ENCODE measurements around the gene BGN.

Gene BGN

DNA sequence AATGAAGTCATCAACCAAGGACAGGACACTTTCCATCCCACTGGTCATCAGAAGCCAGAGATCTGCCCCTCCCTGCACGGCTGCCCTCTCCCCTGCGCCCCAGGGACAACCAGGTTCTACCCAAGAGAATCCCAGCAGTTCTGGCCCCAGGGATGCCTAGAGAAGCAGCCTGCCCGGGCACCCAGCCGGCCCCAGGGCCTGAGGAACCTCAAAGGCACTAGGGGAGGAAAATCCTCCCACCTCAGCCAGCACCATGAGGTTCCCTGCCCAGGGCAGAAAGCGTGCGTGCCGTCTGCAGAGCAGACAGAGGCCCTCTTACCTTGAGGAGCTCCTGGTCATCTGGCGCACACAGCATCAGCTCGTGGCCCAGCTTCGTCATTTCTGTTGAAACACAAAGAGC, 32.5 kb upstream of the BGN start:
- no peak for DNase-seq

DNA sequence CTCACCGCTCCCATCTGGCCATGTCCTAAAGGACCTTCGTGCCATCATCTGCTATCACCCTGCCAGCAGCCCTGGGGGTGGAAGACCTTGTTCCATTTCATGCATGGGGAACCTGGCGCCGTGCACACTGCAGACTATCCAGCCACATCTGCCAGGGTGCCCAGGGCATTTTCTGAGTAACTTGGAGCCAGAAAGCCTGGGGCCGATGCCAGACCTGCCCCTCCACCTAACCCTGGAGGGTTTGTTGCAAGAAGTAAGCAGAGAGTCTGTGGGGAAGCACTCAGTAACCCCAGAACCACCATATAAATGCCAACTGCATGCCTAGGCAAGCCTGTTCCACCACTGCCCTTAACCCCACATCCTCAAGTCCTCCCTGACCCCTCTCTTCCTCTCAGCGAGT, 31.7 kb upstream of the BGN start:
- DNase-seq: no peak

DNA sequence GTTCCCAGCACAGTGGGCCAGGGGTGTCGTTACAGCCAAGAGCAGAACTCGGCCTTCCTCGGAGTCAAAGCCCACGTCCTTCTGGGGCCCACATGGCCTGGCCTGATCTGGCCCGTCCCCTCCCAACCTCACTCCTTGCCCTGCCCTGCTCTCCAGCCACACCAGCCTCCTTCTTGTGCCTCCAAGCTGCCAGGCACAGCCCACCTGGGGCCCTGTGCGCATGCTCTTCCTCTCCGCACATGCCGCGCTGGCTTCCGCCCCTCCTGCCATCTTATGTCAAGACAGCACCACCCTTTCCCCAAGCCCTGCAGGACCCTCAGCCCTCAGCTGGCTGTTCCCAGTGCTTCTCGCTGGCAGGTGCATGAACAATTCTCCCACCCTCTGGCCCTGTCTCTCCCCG, 31.2 kb upstream of the BGN start:
- DNase-seq: no peak

DNA sequence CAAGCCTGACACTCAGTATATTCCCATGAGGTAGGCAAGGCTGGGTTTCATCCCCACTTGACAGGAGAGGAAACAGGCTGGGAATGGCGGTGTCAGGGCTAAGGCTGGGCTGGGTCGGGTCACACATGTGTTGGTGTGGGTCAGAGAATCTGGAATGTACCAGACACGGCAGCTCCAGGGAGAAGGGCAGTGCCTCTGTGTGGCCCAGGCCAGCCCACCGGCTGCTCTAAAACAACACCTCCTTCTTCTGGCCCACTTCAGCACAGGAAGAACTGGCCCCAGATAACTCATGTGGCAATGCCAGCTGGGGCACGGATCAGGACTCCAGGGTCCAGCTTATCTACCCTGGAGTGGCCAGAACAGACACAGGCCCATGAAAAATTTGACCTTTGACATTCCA, 30.7 kb upstream of the BGN start:
- no peak for DNase-seq

DNA sequence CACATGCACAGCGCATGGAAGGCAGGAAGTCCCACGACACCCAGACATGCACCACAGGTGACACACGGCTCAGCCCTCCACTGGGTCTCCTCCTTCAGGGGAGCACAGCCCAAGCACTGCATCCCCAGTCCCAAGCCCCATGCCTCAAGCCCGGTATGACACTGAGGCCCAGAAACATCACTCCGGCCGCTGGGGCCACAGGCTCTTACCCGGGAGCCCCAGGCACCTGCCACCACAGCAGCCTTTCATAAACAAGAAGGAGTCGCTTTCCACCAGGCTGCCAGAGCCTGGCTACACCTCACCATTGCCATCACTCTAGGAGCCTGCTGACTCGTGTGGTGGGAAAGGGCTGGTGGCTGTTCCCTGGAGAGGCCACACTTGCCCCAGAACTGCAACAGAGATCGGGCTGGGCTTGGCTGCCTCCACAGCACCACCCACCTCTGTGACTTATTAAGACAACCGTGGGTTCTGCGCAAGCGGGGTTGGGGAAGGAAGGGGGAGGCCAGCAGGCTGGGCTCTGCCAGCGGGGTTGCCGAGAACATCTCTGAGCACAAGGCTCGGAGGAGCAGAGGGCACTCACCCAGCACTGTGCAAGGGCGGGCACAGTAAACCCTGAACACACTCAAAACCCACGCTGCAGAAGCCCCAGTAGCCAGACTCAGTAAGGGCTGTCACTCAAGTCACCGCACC, 28.9 kb upstream of the BGN start:
- no peak for DNase-seq

DNA sequence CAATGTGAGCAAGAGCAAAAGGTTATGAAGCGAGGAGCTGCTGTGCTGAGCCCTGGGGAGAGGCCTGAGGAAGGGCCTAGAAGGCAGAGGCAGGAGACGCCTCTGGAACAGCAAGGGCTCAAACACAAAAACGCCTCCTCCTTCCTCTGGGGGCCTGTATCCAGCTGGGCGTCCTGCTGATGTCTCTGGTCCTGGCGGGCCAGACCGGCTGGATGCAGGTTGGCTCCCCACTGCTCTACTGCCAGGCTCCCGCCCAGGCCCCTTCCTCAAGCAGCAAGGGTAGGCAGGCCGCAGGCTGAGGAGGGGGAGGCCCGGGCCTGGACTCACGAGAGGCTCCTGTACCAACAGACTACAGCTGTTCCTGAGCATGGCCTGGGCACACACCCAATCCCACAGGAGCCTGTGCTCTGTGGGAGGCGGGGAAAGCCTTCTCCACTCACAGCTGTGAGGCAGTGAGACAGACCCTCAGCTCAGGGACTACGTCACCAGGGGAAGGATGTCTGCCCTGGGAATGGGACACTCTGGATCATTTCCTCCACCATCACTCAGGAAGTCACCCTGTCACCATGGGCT, 26.7 kb upstream of the BGN start:
- no peak for DNase-seq

DNA sequence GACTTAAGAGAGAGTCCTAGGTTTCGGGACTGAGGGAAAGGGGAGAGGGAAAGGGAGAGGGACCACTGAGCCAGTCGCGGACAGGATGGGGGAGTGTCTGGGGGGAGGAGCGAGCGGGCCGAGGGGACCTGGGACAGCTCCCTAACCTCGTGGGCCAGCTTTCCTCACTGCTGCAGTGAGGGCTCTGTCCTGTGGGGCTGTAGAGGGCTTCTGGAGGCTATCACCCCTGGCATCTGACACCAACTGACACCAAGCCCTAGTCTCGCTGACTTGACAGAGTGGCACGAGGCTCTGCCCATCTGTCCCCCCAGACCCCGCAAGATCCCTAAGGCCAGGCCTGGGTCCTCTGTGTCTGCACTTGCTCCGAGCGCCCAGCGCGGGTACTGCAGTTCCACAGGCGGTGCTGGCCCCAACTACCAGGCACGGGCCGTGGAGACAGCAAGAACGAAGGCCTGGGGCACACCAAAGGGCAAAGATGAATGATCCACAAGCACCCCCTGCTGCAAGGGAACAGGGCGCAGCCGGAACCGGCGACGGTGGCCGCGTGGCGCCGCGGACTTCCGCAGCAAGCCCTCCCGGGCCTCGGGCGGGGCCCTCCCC, 24.9 kb upstream of the BGN start:
- DNase-seq: peak; percentile 28

DNA sequence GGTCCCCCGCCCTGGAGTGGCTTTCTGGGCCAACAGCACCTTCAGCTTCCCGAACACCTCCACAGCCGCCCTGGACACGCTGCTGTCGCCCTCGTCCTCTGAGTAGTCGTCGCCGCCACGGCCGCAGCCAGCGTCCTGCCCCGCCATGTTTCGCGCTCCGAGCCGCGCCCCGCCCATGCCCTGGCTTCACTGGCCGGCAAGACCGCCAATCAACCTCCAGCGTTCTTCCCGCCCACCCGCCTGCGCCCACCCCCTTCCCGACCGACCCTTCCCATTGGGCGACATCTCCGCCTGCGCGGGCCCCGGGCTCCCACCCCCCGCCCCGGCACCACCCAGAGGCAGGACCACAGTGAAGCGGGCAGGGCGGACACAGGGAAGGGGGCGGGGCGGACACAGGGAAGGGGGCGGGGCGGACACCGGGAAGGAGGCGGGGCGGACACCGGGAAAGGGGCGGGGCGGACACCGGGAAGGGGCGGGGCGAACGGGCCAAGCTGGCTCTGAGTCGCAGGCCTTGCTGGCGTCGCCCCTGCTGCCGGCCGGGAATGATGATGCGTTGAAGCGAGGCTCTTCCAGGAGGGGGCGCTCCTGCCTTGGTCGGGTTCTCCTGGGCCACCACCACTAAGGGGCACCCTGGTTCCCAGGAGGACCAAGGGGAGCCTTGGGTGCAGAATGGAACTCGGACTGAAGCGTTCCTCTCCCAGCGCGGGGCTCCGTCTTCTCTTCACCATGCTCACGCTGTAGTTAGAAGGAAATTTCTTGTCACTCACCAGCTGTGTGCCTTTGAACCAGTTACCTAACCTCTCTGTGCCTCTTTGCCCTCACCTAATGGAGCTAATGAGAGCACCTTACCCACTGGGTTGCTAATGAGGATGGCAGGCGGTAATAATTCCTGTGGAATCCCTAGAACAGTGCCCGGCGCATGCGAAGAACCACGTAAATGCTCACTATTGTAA, 24.1 kb upstream of the BGN start, which contains the start of gene HAUS7:
HAUS7 (minus strand) TSS at position 166 of the 953 bp plus-strand sequence; CDS start at position 147, 19 bp downstream.
- DNase-seq: peak; percentile 95

DNA sequence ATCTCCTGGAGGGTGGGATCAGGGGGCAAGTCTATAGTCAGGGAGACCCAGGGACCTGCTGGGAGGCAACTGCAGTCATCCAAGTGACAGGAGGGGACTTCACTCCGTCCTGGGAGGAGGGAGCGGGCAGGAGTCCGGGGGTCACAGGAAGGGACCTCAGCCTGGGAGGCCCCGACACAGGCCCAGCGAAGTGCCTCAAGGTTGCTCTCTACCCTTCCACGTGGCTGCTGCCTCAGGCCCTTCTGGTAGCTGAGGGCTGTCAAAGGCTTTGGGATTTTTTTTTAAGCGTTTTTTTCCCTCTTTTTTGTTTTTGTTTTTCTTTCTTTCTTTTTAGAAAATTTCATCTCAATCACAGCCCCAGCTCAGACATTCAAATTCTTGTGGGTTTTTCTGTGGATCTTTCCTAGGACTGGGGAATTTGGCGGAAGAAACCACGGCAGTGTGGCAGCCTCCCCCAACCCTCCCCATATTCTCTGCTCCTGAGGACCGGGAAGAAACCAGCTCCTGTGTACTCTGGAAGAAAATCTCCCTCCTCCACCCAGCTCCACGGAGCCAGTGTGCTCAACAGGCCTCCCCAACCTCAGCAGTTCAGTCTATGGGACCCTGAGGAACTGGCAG, 23.0 kb upstream of the BGN start:
- DNase-seq: no peak

DNA sequence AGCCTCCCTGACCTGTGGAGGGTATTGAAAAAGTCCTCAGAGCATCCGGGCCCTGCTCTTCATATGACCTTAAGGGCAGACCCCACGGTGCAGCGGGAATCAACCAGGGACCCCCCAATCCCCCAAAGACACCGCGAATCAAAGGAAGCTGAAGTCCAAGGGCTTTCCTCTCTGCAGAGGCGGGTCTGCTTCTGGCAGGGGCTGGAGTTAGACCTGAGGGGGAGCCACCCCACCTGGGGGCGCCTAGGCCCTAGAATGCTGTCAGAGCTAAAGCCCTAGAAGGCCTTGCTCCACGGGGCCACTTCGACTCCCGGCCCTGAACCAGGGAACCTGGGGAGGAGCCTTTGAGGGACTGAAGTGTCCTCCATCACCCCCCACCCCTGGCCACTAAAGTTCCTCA, 21.7 kb upstream of the BGN start:
- DNase-seq: no peak

DNA sequence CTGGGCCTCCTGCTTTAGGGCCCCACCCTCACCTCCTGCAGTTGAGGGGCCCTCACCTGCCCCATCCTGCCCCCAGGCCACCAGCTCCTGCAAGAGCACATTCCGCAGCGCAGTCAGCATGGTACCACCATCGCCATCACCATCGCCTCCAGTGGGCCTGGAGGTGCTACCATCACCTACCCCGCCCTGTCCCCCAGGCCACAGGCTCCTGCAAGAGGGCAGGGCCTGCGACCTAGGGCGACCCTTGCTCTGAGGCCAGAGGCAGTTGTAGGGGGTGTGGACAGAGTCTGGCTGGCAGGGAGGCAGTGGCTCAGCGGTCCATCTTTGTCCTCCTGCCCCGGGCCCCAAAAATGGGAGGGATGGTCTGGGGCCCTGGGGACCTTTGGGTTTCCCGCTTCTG, 20.5 kb upstream of the BGN start:
- no peak for DNase-seq

DNA sequence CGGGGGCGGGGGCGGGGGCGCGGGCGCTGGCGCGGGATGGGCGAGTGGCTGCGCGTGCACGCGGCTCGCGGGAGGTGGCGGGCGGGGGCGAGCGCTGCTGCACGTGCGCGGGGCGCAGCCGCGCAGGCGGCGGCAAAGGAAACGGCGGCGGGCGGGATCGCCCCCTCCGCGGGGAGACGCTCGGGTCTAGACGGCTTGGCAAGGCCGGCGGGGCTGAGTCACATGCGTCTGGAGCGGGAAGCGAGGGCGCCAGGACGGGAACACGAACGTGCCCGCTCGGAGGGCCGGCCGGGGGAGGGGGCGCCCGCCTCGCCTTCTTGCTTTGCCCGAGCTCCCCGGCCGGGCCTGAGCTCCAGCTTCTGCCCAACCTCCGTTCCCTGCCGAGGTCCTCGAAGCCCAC, 20.1 kb upstream of the BGN start:
- DNase-seq: no peak

DNA sequence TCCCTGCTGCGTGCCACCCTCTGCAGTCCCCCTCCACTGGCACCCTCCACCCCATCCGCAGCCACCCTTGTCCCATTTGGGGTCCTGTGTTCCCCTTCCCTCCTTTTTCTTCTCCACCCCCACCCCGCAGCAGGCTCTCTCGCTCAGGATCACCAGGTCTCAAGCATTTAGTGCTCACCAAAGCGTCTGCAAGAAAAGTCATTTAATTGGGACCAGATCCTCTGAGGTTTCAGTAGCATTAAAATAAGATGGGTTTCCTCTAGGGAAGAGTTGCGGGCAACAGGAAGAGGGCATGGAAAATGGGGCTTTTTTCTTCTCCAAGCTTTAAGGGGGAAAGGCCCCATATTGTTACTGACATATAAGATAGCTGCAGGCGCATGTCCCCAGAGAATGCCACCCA, 19.5 kb upstream of the BGN start:
- DNase-seq: no peak

DNA sequence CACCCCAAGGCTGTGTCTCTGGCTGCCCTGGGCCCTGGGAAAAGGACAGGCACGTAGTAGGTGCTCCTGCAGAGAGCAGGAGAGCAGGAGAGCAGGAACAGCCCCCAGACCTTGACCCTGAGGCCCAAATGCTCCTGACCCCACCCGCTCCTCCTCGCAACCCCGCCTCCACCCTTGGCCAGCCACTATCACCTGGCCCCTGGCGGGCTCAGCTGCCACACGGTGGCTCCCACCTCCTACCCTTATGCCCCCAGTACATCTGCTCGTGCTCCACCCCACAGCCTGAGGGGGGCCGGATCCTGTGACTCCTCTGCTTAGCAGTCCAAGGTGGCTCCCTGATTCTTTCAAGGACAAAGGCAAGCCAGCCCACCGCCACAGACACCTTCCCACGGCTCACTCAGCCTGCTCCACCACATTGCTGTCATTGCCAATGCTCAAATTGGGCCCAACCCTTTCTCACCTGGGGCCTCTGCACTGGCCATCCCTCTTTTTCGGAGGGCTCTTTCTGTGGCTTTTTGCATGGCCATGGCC, 19.0 kb upstream of the BGN start:
- no peak for DNase-seq

DNA sequence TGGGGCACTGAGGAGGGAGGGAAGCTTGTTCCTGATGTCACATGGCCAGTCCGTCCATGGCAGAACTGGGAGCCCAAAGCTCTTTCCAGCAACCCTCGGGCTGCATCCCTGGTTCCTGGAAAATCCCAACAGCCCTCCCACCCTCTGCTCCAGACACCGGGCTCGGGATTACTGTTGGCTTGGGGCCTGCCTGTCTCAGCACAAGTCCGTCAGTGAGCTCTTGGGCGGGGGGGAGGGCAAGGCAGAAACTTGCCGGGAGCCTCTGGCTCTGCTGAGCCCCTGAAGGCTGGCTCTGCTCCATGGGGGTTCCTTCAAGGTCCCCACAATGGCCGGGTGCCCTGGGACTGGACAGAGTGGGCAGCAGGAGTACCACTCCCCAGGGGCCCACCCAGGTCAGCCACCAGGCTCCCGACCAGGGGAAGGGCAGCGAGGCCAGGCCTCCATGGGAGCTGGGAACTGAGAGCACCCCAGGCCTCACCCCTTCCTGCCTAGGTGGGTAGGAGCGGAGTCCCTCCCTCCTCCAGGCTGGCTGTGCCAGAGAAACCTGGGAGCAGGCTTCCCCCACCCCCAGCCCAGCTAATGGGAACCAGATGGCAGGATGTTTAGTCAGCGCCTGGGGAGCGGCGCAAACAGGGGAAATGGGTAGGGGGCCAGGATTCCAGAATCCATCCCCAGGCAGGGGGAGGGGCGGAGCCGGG, 18.0 kb upstream of the BGN start:
- no peak for DNase-seq

DNA sequence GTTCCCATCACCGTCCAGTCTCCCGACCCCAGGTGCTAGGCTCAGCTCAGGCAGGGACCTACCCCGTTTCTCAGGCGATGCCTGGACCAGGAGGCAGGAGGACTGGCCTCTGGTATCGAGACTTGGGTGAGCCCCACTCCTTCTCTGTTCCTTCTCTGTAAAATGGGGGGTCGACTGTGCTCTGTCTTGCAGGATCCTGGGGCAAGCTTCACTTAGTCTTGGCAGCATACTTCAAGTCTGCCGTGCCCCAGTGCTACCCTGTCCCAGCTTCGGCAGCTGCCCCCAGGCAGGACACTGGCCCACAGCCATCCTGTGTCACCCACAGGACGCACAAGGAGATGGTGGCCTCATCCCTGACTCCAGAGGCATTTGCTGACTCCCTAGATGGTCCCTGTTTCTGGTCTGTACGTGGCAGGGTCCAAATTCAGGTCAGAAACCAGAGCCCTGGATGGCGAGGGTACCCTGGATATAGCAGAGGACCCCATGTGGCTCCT, 17.4 kb upstream of the BGN start:
- no peak for DNase-seq

DNA sequence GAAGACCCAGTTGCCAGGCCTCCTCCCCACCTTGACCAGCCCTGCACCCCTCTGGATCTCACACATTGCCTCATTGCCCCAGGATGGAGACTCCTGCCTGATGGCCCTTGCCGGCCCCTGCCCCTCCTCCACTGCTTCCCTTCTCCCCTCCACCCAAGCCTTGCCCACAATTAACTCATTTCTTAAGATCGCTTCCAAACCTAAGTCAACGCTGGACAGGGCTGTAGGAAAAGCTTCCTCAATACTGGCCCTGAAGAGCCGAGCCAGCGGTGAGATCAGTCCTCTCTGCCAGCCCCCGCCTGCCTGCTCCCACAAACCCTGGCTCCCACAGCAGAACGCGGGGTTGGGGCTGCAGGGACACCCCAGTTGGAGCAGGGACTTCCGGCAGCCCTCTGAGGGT, 16.9 kb upstream of the BGN start:
- no peak for DNase-seq

DNA sequence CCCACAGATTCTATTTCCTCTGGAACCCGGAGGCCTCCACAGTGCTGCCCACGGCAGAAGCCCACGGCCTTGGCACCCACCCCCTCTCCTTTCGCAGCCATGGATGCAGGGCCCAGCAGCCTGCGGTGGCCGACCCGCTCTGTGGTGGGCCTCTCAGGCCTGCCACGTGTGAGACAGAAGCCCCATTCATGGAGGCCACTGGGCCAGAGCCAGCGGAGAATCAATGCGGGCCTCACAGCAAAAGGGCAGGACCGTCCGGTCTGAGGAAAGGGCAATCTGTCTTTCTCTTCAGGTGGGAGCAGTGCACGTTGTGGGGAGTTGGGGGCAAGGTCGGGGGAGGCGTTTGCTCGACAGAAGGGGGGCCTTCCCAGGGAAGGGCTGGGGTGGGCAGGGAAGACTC, 16.0 kb upstream of the BGN start:
- DNase-seq: no peak

DNA sequence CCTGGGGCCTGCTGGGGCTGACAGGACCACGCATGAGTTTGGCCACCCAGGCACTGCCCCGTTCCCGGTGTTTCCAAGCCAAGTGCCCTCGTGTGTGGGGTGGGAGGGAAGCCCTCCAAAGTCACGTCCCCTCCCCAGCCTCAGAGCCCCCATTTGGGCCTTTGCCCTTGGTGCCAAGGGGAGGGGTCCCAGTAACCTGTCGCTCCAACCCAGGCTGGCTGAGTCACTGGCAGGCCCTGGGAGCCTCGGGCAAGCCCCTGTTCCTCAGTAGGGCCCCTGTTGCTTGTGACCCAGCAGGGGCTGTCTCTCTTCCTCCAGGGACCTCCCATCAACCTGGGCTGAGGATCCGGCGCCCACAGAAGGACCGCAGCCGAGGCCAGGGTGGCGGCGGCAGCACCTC, 13.7 kb upstream of the BGN start:
- no peak for DNase-seq

DNA sequence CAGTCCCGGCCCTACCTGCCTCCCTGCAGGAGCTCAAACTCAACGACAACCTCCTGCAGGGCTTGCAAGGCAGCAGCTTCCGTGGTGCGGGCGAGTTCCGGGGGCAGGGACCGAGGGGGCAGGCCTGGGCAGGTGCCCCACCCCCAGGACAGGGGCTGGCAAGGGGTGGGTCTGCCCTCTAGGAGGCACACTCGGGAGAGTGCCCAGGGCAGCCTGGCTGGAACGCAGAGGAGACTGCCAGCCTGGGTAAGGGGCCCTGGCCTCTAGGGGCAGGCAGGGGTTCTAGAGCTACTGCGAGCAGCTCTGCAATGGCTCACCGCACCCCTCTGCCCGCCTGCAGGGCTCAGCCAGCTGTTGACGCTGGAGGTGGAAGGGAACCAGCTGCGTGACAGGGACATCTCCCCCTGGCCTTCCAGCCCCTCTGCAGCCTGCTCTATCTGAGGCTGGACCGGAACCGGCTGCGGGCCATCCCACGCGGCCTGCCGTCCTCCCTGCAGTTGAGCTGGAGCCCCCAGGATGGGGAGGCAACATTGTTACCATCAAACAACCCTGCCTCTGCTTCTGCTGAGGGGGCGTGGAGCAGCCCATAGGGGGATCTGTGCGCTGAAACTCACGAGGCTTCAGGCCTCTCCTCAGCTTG, 12.3 kb upstream of the BGN start:
- DNase-seq: no peak

DNA sequence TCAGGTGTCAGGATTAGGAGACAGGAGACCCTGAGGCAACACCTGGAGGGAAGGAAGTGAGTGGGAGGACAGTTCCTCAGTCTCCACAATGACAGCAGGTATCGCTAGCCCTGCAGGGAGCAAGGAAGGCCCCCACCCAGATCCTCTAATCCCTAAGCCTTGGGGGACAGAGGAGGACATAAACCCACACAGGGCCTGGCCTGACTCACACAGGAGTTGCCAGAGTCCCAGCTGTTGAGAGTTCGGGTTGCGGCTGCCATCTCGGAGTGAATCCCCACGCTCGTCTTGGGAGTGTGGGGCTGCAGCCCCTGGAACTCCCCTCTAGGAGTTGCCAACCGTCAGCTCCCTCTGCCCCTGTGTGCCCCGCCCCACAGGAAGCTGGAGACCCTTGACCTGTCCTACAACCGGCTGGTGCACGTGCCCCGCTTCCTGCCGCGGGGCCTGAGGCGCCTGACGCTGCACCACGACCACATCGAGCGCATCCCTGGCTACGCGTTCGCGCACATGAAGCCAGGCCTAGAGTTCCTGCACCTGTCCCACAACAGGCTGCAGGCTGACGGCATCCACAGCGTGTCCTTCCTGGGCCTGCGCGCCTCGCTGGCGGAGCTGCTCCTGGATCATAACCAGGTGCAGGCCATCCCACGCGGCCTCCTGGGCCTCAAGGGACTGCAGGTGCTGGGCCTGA, 9.2 kb upstream of the BGN start:
- no peak for DNase-seq

All from NCI-H1105 (cell line).